GM12878 (cell line): ENCODE measurements around the gene B3GALT6. TPM values are rescaled to one million over a fixed set of nuclear protein-coding genes. Genes with fewer than 3 reads are reported as not detected.

Experiments
- ATAC-seq: fragments of 200-7000 bp; cut with Tn5 transposase; 3 replicates; pipeline ENCODE4 v1.9.1; 2020; ENCODE audit warnings: mild to moderate bottlenecking, moderate library complexity
- BruUV-seq: library from RNA; stranded (reverse); fragments of 400-500 nt; replicated peaks from 2 replicates; lab custom pipeline; 2021; lab: Mats Ljungman, UMichigan
- CTCF ChIA-PET: fragments of 300-600 bp; sonication (Branson Sonifier 250); formaldehyde crosslinking; extraction: SDS; loops from one replicate; lab custom pipeline; 2021; ENCODE audit warnings: inconsistent platforms; lab: Yijun Ruan, JAX
- POLR2A ChIA-PET: fragments of 350-600 bp; formaldehyde crosslinking; extraction: SDS; loops from one replicate; lab custom pipeline; 2021; ENCODE audit warnings: inconsistent platforms; lab: Charles Lee
- RAD21 ChIA-PET: fragments of 300-600 bp; sonication (Branson Sonifier 250); formaldehyde crosslinking; loops from one replicate; lab custom pipeline; 2023; ENCODE audit warnings: antibody characterized with exemption; ENCODE audit not compliant: unreplicated experiment; lab: Charles Lee
- SMC1A ChIA-PET: fragments of 300-600 bp; sonication (Branson Sonifier 250); formaldehyde crosslinking; loops from one replicate; lab custom pipeline; 2023; ENCODE audit not compliant: unreplicated experiment, uncharacterized antibody; lab: Charles Lee
- DNase-seq: peaks from one replicate; pipeline ENCODE4 v3.0.0-alpha.2; 2011; ENCODE audit warnings: low read depth, low spot score
- FAIRE-seq: peaks from 3 replicates; lab custom pipeline; 2011; peaks lifted over from hg19 to GRCh38; lab: Jason Lieb, UNC
- H2AFZ ChIP-seq: 2 replicates; pipeline ENCODE4 v1.6.0; 2011; ENCODE audit warnings: low read depth, low read length, control low read depth; ENCODE audit not compliant: control insufficient read depth
- H3K27ac ChIP-seq: 2 replicates; pipeline ENCODE4 v1.5.1; 2011; ENCODE audit warnings: control low read depth; ENCODE audit not compliant: control insufficient read depth, insufficient read depth
- H3K27me3 ChIP-seq, 2 experiments: replicated peaks in 1 of 2; 2 replicates each; pipeline versions ENCODE4 v1.6.0 to v1.6.1; 2011; ENCODE audit warnings: low read length in 1 of 2; ENCODE audit not compliant: control insufficient read depth in 2 of 2, insufficient read depth in 2 of 2
- H3K36me3 ChIP-seq, 2 experiments: 2 replicates each; pipeline ENCODE4 v1.5.1; 2011; ENCODE audit warnings: low read length in 1 of 2; ENCODE audit not compliant: control insufficient read depth in 2 of 2, insufficient read depth in 2 of 2
- H3K4me1 ChIP-seq: 2 replicates; pipeline ENCODE4 v1.6.1; 2011; ENCODE audit warnings: mild to moderate bottlenecking, low read length, moderate library complexity, mixed read lengths; ENCODE audit not compliant: control insufficient read depth, insufficient read depth
- H3K4me2 ChIP-seq: 2 replicates; pipeline ENCODE4 v1.6.0; 2011; ENCODE audit warnings: control low read depth; ENCODE audit not compliant: control insufficient read depth, insufficient read depth
- H3K4me3 ChIP-seq: fragments of 200-600 bp; sonication (generic); 2 replicates; pipeline ENCODE4 v1.5.1; 2016
- H3K79me2 ChIP-seq: 2 replicates; pipeline ENCODE4 v1.6.0; 2011; ENCODE audit warnings: low read length; ENCODE audit not compliant: control insufficient read depth, insufficient read depth
- H3K9ac ChIP-seq: 2 replicates; pipeline ENCODE4 v1.8.0; 2011; ENCODE audit warnings: low read length, control low read depth, mixed read lengths; ENCODE audit not compliant: control insufficient read depth, insufficient read depth
- H3K9me3 ChIP-seq: replicated peaks from 3 replicates; pipeline ENCODE4 v1.5.1; 2011; ENCODE audit warnings: mild to moderate bottlenecking, low read length; ENCODE audit not compliant: control insufficient read depth, insufficient read depth
- H4K20me1 ChIP-seq: 2 replicates; pipeline ENCODE4 v1.6.0; 2011; ENCODE audit not compliant: control insufficient read depth, insufficient read depth
- BCL11A ChIP-seq: IDR thresholded peaks from 2 replicates; pipeline ENCODE4 v1.6.1; 2011; ENCODE audit warnings: low read depth, low read length
- IKZF2 ChIP-seq, 2 experiments: fragments of 450-650 bp; IDR thresholded peaks; 2 replicates each; pipeline ENCODE4 v1.6.1; 2017; ENCODE audit warnings: mild to moderate bottlenecking in 2 of 2, moderate library complexity in 2 of 2
- MXI1 ChIP-seq: fragments of 150-350 bp; IDR thresholded peaks from 2 replicates; pipeline ENCODE4 v1.6.1; 2011; ENCODE audit warnings: low read depth, mild to moderate bottlenecking, inconsistent platforms, low read length, improper control_type of control experiment
- NFYA ChIP-seq: IDR thresholded peaks from 2 replicates; pipeline ENCODE4 v1.6.1; 2011; ENCODE audit warnings: low read depth, mild to moderate bottlenecking, low read length, improper control_type of control experiment, borderline replicate concordance
- NFYB ChIP-seq: IDR thresholded peaks from 2 replicates; pipeline ENCODE4 v1.6.1; 2011; ENCODE audit warnings: low read depth, mild to moderate bottlenecking, low read length, improper control_type of control experiment, moderate library complexity; ENCODE audit not compliant: insufficient read depth
- NR2C2 ChIP-seq: IDR thresholded peaks from 2 replicates; pipeline ENCODE4 v1.6.1; 2011; ENCODE audit warnings: borderline replicate concordance, low read depth; ENCODE audit not compliant: control insufficient read depth, insufficient read length
- NR2F1 ChIP-seq: fragments of 450-650 bp; conservative IDR thresholded peaks from 2 replicates; pipeline ENCODE4 v1.6.1; 2017; ENCODE audit warnings: mild to moderate bottlenecking
- POU2F2 ChIP-seq: IDR thresholded peaks from 3 replicates; pipeline ENCODE4 v1.6.1; 2011; ENCODE audit warnings: low read depth, mild to moderate bottlenecking, low read length, borderline replicate concordance
- RUNX3 ChIP-seq: IDR thresholded peaks from 2 replicates; pipeline ENCODE4 v1.6.1; 2012; ENCODE audit warnings: low read length, inconsistent platforms
- SMAD1 ChIP-seq: fragments of 450-650 bp; IDR thresholded peaks from 2 replicates; pipeline ENCODE4 v1.6.1; 2018; ENCODE audit warnings: mild to moderate bottlenecking, low read depth; ENCODE audit not compliant: partially characterized antibody
- SMAD5 ChIP-seq: IDR thresholded peaks from 2 replicates; pipeline ENCODE4 v1.6.1; 2016; ENCODE audit warnings: antibody characterized with exemption, low read depth
- SRF ChIP-seq, 2 experiments: IDR thresholded peaks; 2 replicates each; pipeline ENCODE4 v1.6.1; 2011; ENCODE audit warnings: low read depth in 2 of 2, low read length in 2 of 2, mild to moderate bottlenecking in 1 of 2, moderate library complexity in 1 of 2
- TCF12 ChIP-seq: IDR thresholded peaks from 2 replicates; pipeline ENCODE4 v1.6.1; 2011; ENCODE audit warnings: low read depth, mild to moderate bottlenecking, low read length
- YBX1 ChIP-seq: fragments of 450-650 bp; IDR thresholded peaks from 2 replicates; pipeline ENCODE4 v1.6.1; 2016; ENCODE audit warnings: antibody characterized with exemption
- ZNF622 ChIP-seq: fragments of 450-650 bp; IDR thresholded peaks from 2 replicates; pipeline ENCODE4 v1.6.1; 2017; ENCODE audit warnings: mild to moderate bottlenecking, inconsistent platforms
- WGBS: methylation state at CpG from one replicate; pipeline ENCODE4 v1.1.6; 2016; ENCODE audit warnings: low lambda C conversion rate; ENCODE audit not compliant: insufficient replicate concordance, insufficient coverage; ENCODE audit errors: missing lambda C conversion rate; 5-methylcytosine and 5-hydroxymethylcytosine counted together
- in situ Hi-C: fragments of 300-500 bp; cut with MboI; formaldehyde crosslinking; loops from 9 replicates; pipeline ENCODE4 v1.14.3; 2018; ENCODE audit warnings: mixed read lengths
- intact Hi-C: fragments of 100-400 bp; cut with micrococcal nuclease; formaldehyde crosslinking; loops from one replicate; pipeline ENCODE4 v1.14.2; 2022; ENCODE audit not compliant: unreplicated experiment
- polyA plus RNA-seq, 11 experiments: library from polyadenylated mRNA; depleted of rRNA in 4 of 11; unstranded in 6 of 11; stranded (reverse) in 5 of 11; fragments of >200 nt; fragmentation: Nextera tagmentation in 4 of 11; fragmentation: Illumina TruSeq in 1 of 11; extraction: Ambion mirVana in 4 of 11; extraction: Trizol in 1 of 11; gene quantifications; 1 replicate in 1 of 11; 2 replicates in 10 of 11; pipeline versions ENCODE4 v1.2.1 to v1.2.3, GENCODE V29; 2011 to 2016; ENCODE audit warnings: inconsistent platforms in 2 of 11, missing spikeins in 2 of 11, low read depth in 1 of 11
- total RNA-seq, 4 experiments: library from RNA; depleted of rRNA in 3 of 4; stranded (reverse); fragments of >200 nt in 3 of 4; fragmentation: Illumina TruSeq in 1 of 4; extraction: Trizol in 1 of 4; gene quantifications; 2 replicates each; pipeline versions ENCODE4 v1.2.1 to v1.2.3, GENCODE V29; 2013 to 2021
- TF ChIP-seq, protein P1 (sequence below): fragments of 450-650 bp; IDR thresholded peaks from 2 replicates; pipeline ENCODE4 v1.6.1; 2018; ENCODE audit warnings: borderline replicate concordance, mild to moderate bottlenecking; ENCODE audit not compliant: partially characterized antibody
- TF ChIP-seq, protein P2 (sequence below): IDR thresholded peaks from 2 replicates; pipeline ENCODE4 v1.6.1; 2012; ENCODE audit warnings: improper control_type of control experiment, low read depth, low read length; ENCODE audit not compliant: insufficient replicate concordance

The B3GALT6 gene
- total and polyA plus RNA-seq, 10 of the 15 experiments (the other 5 are each of a cell fraction or from before 2014, with no cell fraction given) = 0.53 to 20.8 (median 4.5) TPM

DNA sequence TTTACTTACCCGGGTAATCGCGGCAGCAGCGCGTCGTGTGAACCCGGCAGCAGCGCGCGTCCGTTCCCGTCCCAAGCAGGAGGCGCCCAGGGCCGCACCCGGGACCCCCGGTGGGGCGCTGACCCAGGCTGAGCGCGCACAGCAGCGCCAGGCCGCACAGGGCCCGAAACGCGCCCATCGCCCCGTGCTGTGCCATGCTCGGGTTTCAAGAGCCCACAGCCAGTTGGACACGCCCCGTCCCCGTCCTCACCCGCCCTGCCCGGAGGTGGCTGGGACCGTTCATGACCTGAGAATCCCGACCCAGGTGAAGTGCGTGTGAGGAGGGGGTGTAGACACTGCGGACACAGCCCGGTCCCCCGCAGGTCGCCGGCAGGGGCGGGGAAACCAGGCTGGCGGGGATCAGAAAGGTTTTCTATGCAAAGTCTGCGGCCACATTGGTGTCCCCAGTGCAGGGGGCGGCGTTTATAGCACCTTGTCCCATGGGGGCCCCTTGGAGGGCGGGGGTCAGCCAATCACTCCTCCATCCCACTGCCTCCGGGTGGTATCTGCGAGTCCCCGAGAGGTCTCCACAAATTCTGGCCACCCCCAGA lies 25.6 kb upstream of the B3GALT6 start, which contains the start of gene TNFRSF18:
Gene TNFRSF18, minus strand, starts transcription at position 217 of the 590 bp plus-strand sequence. Its CDS starts 21 bp downstream, at position 196.
- DNase-seq = no peak
- ChIA-PET RAD21 (interaction anchor here (1.0 to 2.1 kb wide), 8 partner anchors 24 to 86 kb away, joined by 3 to 10 read pairs (median 6); no protein-coding TSS in a partner anchor), CTCF (interaction anchor here (2.0 to 2.2 kb wide), 2 partner anchors 84 to 85 kb away, joined by 14 to 25 read pairs; no protein-coding TSS in a partner anchor), POLR2A (interaction anchor here (0.8 to 1.0 kb wide), 3 partner anchors 13 to 44 kb away, joined by 3 read pairs; no protein-coding TSS in a partner anchor), SMC1A (interaction anchor here (0.8 to 1.8 kb wide), 4 partner anchors 25 to 84 kb away, joined by 3 to 8 read pairs (median 4); no protein-coding TSS in a partner anchor)
- H4K20me1 ChIP-seq = no peaks in the 10 kb centered on the region
- no peaks in the 10 kb centered on the region for H3K79me2 ChIP-seq
- no peak for FAIRE-seq
- no peak within 1 kb of the TSS for H3K4me3 ChIP-seq
- no TSS peak for BruUV-seq
- H3K9me3 ChIP-seq = no peaks in the 10 kb centered on the region
- H3K27me3 ChIP-seq = peaks cover 0 to 8% of the 10 kb centered on the region in 2 experiments; a peak in 1 of 4 replicates
- H3K4me2 ChIP-seq = peak within 1 kb of the TSS; percentile 89
- peak; percentile 58 for ATAC-seq
- H3K4me1 ChIP-seq = peaks cover 28% of the 10 kb centered on the region
- in situ Hi-C loops (no loop called here), intact Hi-C loops (no loop called here)
- H2AFZ ChIP-seq = peak within 1 kb of the TSS; percentile 15
- H3K9ac ChIP-seq = no peak within 1 kb of the TSS; the same call in 1 of the 2 replicates
- under 1% methylated on average over 48 of the region's 49 CpGs for WGBS
- no peaks in the 10 kb centered on the region for H3K36me3 ChIP-seq
- no peak within 1 kb of the TSS for H3K27ac ChIP-seq
- no peak for TF ChIP-seq ZNF622
- TF ChIP-seq, protein P1, sequence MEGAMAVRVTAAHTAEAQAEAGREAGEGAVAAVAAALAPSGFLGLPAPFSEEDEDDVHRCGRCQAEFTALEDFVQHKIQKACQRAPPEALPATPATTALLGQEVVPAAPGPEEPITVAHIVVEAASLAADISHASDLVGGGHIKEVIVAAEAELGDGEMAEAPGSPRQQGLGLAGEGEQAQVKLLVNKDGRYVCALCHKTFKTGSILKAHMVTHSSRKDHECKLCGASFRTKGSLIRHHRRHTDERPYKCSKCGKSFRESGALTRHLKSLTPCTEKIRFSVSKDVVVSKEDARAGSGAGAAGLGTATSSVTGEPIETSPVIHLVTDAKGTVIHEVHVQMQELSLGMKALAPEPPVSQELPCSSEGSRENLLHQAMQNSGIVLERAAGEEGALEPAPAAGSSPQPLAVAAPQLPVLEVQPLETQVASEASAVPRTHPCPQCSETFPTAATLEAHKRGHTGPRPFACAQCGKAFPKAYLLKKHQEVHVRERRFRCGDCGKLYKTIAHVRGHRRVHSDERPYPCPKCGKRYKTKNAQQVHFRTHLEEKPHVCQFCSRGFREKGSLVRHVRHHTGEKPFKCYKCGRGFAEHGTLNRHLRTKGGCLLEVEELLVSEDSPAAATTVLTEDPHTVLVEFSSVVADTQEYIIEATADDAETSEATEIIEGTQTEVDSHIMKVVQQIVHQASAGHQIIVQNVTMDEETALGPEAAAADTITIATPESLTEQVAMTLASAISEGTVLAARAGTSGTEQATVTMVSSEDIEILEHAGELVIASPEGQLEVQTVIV = no peak
- TF ChIP-seq SRF (IDR thresholded peaks at IDR 0.05; ENCODE audit: low read depth in 2 of 2, low read length in 2 of 2) = no peak
- TF ChIP-seq NR2C2 = no peak
- TF ChIP-seq SMAD1 = no peak
- TF ChIP-seq RUNX3 = peak; percentile 69
- TF ChIP-seq BCL11A = no peak
- peak; percentile 78 for TF ChIP-seq NR2F1
- no peak for TF ChIP-seq MXI1
- TF ChIP-seq, protein P2, sequence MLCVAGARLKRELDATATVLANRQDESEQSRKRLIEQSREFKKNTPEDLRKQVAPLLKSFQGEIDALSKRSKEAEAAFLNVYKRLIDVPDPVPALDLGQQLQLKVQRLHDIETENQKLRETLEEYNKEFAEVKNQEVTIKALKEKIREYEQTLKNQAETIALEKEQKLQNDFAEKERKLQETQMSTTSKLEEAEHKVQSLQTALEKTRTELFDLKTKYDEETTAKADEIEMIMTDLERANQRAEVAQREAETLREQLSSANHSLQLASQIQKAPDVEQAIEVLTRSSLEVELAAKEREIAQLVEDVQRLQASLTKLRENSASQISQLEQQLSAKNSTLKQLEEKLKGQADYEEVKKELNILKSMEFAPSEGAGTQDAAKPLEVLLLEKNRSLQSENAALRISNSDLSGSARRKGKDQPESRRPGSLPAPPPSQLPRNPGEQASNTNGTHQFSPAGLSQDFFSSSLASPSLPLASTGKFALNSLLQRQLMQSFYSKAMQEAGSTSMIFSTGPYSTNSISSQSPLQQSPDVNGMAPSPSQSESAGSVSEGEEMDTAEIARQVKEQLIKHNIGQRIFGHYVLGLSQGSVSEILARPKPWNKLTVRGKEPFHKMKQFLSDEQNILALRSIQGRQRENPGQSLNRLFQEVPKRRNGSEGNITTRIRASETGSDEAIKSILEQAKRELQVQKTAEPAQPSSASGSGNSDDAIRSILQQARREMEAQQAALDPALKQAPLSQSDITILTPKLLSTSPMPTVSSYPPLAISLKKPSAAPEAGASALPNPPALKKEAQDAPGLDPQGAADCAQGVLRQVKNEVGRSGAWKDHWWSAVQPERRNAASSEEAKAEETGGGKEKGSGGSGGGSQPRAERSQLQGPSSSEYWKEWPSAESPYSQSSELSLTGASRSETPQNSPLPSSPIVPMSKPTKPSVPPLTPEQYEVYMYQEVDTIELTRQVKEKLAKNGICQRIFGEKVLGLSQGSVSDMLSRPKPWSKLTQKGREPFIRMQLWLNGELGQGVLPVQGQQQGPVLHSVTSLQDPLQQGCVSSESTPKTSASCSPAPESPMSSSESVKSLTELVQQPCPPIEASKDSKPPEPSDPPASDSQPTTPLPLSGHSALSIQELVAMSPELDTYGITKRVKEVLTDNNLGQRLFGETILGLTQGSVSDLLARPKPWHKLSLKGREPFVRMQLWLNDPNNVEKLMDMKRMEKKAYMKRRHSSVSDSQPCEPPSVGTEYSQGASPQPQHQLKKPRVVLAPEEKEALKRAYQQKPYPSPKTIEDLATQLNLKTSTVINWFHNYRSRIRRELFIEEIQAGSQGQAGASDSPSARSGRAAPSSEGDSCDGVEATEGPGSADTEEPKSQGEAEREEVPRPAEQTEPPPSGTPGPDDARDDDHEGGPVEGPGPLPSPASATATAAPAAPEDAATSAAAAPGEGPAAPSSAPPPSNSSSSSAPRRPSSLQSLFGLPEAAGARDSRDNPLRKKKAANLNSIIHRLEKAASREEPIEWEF = no peak
- no peak for TF ChIP-seq TCF12
- no peak for TF ChIP-seq NFYA
- TF ChIP-seq POU2F2 = peak; percentile 92; the same call in 2 of the 3 replicates
- TF ChIP-seq YBX1 = no peak
- no peak for TF ChIP-seq NFYB
- TF ChIP-seq IKZF2 (IDR thresholded peaks at IDR 0.05) = no peak
- TF ChIP-seq SMAD5 = no peak
